Neural cell (in vitro differentiated cells): ENCODE results near the gene TREML1. TPM values are rescaled to one million over a fixed set of nuclear protein-coding genes. Genes with fewer than 3 reads are reported as not detected.

Experiments used
- polyA plus RNA-seq: library from polyadenylated mRNA; depleted of rRNA; stranded (reverse); fragments of >200 nt; gene quantifications from 2 replicates; pipeline ENCODE4 v1.2.3, GENCODE V29; 2014

Gene TREML1
- polyA plus RNA-seq, 1 donor from 2014 or later, result not detected

Other genes starting within 250 kb of the TREML1 start
- 1.0 and 2.6 TPM in 2 replicates for gene UNC5CL, start 115.1 kb downstream of the TREML1 start, polyA plus RNA-seq
- not detected in 2 replicates for gene TSPO2, start 111.9 kb downstream of the TREML1 start, polyA plus RNA-seq
- not detected in 2 replicates for gene APOBEC2, start 101.1 kb downstream of the TREML1 start, polyA plus RNA-seq
- 38.7 and 41.7 TPM in 2 replicates for gene OARD1, start 82.0 kb downstream of the TREML1 start, polyA plus RNA-seq
- 17.1 and 22.1 TPM in 2 replicates for gene NFYA, start 81.4 kb downstream of the TREML1 start, polyA plus RNA-seq
- not detected in 2 replicates for gene TREM2, start 8.8 kb upstream of the TREML1 start, polyA plus RNA-seq
- not detected in 2 replicates for gene TREML2, start 46.8 kb upstream of the TREML1 start, polyA plus RNA-seq
- not detected in 2 replicates for gene TREML4, start 74.0 kb upstream of the TREML1 start, polyA plus RNA-seq
- gene TREM1, start 132.3 kb upstream of the TREML1 start, polyA plus RNA-seq, result not detected in 2 replicates
- not detected in 2 replicates for gene NCR2, start 181.3 kb upstream of the TREML1 start, polyA plus RNA-seq